NCI-H146 treated with DMSO at 0.1 percent for 48 hours (cell line): ENCODE data around the gene NOS1AP.
A peak's percentile ranks its signal among the peaks of the same experiment; 100 is the strongest.
"Not testable (repeated sequence)": the region's sequence is repeated elsewhere in the genome, so short reads cannot be mapped to it uniquely, and the experiment has no call there.

Experiments used
- DNase-seq: peaks from one replicate; lab custom pipeline; 2025; ENCODE audit not compliant: unreplicated experiment; lab: John Stamatoyannopoulos, UW

Gene NOS1AP

DNA sequence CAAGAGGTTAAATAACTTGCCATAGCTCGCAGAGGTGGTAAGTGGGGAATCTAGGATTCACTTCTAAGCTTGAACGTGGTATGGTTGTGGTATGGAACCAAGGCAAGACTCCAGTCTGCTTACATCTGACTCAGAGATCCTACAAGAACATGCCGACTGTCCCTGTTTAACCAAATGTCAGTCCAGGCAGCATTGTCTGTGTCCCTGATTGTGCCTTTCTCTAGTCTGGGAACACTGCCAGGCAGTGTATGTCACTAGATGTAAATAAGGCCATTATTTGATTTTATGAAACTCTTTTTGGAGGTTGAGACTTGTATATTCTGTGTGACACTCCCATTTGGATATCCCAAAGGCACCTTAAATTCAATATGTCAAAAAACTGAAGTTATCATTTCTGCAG, 96.0 kb downstream of the NOS1AP start:
- no peak for DNase-seq

DNA sequence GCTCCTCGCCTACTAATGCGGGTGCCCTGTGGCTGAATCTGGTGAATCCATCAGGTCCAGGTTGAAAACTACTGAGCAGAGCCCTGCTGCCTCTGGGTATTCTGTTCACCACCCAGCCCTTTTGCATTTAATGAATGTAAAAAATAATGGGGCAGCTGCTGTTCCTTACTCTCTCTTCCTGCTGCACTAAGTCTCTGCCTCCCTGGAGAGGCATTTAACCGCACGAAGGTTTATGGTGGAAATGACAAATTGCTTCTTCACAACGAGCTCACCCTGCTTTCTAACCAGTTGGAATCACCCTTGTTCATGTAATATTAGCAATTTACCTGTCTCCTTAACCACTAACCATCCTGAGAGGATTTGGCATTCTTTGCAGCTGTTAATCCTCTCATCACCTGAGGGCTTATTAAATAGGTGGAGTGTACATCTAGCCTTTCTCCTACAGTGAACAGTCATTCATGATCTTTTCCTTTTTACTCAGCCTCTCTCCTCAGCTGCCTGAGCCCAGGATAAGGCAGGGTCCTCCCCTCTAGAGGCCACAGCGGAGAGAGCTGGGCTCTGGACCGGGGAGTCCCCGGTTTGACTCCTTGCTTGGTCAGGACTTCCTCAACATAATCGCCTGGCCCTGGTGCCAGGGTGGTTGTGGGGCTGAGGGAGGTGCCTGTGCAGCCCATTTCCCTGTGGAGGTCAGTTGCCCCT, 97.6 kb downstream of the NOS1AP start:
- DNase-seq, result peak; percentile 62

DNA sequence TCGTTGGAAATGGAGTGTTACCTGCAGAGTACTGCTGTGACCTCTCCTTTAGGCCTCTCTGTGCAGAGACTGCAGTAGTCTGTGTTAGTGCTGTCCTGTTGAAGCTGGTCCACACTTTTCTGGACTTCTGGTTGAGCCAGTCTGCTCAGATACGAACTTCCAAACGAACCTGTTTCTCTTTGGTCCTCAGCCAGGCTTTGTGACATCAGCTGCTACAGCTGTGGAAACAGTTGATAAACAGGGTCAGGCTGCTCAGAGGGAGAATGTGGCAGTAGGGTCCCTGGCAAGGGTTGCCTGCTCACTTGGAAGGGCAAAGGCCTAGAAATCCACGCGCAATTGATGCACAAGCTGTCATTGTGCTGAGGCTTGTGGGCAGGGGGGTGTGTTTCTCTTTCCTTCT, 98.8 kb downstream of the NOS1AP start:
- DNase-seq, result no peak

DNA sequence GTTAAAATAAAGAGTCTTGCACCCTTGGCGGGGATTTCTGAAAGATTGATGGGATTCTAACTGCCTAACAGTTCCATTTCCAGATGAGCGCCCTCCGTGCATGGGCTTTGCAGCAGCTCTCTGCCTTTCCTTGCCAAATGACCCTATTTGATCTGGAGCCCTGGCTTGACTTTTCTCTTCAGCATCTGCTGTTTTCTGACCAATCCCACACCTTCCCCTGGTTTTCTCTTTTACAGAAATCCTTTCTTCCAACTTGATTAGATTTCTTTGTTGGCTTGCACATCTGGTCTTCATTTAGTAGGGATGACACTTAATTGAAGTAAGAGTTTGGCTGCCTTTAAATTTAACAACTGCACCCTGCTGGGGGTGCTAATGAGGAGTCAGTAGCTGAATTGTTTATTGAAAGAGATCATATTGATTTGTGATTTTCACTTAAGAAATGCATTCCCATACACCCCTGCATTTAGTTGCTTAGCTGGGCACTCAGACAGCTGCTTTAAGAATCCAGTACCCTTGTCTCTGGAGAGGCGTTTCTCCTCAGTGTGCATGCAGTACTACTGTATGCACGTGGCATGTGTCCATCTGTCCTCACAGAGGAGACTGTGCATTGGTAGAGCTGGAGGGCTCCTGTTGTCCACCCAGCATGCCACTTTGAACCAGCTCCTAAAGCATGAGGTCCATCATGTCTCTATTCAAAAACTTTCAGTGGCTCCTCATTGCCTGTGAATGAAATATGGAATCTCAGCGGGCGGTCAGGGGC, 99.7 kb downstream of the NOS1AP start:
- DNase-seq, result no peak

DNA sequence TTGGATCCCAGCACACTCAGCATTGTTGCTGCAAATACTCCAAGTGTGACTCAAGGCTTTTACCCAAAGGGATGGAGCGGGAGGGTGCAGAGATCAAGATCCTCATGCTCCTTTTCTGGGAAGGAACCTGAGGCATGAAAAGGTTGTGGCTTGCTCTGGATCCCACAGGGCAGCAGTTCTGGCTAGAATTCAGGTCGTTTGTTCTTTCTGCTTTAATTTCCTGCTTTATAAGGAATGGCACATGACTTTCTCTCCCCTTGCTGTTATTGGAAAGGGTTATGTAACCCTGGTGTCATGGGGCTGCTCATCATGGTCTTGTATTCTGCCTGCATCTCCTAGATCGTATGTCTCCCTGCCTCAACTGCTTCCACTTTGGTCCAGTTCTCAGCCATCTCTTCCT, 101.6 kb downstream of the NOS1AP start:
- no peak for DNase-seq

DNA sequence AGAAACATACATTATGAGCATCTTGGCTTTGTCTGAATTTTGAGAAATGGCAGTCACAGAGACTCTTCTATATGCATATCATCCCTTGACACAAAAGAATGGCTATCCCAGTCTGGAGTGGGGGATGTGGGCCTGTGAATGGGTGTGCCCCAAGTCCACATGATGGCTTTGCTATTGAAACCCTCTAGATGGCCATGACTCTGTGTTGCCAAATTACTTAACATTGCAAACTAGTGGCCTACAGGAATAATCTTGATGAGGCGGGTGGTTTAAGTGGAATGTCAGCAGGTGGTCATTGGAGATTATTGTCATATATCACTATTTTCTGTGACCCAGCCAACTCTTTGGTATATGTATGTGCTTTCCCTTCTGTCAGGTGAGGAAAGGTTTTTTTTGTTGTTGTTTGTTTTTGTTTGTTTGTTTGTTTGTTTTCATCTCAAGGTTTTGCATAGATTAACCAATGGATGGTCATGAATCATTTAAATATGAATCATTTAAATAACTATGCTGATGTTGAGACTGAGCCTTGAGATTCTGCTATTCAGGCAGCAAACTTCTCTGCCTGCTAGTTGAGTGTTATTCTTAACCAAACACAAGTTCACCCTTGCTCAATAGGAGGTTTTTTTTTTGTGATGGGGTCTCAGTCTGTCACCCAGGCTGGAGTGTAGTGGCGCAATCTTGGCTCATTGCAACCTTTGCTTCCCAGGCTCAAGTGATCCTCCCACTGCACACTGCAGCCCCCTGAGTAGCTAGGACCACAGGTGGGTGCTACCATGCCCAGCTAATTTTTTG, 103.0 kb downstream of the NOS1AP start:
- DNase-seq, result no peak

DNA sequence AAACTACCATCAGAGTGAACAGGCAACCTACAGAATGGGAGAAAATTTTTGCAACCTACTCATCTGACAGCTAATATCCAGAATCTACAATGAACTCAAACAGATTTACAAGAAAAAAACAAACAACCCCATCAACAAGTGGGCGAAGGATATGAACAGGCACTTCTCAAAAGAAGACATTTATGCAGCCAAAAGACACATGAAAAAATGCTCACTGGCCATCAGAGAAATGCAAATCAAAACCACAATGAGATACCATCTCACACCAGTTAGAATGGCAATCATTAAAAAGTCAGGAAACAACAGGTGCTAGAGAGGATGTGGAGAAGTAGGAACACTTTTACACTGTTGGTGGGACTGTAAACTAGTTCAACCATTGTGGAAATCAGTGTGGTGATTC, 104.1 kb downstream of the NOS1AP start:
- not testable (repeated sequence) for DNase-seq

DNA sequence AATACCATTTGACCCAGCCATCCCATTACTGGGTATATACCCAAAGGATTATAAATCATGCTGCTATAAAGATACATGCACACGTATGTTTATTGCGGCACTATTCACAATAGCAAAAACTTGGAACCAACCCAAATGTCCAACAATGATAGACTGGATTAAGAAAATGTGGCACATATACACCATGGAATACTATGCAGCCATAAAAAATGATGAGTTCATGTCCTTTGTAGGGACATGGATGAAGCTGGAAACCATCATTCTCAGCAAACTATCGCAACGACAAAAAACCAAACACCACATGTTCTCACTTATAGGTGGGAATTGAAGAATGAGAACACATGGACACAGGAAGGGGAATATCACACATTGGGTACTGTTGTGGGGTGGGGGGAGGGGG, 104.5 kb downstream of the NOS1AP start:
- not testable (repeated sequence) for DNase-seq

DNA sequence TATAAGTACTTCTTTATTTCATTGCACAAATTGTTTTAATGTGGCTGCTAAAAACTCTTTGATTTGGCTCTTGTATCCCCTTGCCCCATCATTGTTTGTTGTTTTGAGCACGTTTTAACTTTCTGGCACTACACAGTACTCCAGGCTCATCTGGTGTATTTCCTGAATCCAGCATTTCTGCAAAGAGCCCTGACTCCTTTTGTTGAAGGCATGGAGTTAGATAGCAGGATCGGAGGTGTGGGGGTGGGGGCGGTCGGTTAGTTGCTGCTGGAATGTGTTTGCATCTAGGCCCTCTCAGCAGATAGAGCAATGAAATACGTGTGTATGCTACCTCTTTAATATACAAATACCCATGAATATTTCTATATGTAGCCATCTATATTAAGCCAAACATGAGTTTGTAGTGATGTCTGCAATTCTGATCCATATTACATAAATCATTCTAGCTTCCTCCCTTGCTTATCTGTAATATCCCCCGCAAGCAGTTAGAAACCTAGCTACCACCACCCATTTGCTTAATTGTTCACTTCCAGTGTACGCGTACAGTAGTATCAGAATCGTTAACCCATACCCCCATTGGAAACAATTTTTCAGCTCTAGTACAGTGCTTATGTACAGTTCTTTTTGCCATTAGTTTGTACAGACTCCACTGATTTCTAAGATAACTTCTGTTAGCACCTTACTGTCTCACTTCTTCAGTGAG, 106.0 kb downstream of the NOS1AP start:
- no peak for DNase-seq

DNA sequence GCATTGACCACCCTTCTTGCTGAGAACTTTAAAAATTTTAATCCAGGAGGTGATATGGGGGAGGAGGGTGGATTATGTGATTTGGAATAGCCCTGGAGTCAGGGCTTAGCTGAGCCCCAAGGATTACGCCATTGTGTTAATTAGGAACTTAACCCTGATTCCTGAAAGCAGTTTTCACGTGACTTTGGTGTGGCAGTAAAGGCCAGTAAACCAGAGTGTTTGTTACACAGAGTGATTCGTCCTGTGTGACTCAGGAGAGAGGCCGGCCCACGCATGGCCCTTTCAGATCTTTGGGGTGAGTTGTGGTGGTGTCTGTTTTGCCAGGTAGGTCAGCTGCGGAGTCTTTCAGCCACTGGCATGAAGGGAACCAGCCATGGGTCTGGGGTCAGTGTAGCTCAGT, 107.6 kb downstream of the NOS1AP start:
- DNase-seq, result no peak

DNA sequence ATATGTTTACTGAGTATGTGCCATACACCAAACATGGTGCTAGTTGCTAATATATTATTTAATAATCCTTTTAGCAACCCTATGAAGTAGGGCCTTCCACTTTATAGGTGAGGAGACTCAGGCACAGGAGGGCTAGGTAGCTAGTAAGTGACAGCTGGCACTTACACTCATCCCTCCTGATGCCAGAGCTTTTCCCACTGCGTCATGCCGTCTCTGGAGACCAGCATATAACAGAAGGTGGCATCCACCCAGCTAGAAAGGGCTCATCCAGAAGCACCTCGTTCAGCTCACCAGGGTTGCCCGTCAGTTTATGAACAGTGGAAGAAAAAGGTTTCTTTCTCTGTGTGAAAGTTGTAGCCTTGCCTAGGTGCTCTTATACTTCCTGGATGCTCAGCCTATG, 108.9 kb downstream of the NOS1AP start:
- no peak for DNase-seq

DNA sequence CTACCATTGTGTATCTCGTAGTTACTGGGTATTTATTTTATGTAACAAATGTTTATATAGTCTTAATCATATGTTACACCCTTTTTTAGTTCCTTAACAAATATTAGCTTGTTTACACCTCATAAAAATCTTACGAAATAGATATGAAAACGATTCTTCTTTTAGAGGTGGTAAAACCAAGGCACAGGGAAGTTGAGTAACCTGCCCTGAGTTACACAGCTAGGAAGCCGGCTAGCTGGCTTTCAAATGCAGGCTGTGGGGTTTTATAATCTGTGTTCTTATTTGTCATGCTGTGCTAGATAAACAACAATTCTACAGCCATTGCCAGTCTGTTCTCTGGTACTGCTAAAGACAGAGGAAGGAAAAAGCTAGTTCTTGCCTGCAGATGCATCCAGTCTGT, 109.6 kb downstream of the NOS1AP start:
- DNase-seq, result no peak

DNA sequence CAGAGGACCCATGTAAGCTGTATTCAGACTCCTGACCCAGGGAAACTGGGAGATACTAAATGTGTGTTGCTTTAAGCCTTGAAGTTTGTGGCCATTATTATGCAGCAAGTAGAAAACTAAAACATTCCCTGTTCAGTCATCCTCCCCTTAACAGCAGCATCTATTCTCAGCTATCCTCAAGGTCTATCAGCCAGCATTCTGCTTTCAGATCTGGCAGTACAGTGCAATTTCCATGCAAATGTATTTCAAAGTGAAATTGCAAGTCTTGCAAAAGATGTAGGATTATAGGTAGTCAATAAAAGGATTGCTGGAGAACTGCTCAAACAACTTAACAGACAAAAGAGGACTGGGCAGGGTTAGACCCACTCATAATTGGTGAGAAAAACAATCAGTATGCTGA, 111.3 kb downstream of the NOS1AP start:
- DNase-seq, result no peak

DNA sequence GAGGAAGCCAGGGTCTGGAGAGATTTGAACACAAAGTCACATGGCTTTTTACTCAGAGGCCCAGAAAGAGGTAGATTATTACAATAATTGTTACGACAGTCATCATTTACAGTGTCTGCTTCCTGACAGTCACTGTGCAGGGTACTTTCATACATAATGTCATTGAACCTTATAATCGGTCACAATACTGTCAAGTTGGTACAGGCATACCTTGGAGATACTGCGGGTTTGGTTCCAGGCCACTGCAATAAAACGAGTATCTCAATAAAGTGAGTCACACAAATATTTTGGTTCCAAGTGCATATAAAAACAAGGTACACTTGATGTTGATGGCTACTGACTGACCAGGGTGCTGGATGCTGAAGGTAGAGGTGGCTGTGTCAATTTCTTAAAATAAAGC, 112.6 kb downstream of the NOS1AP start:
- DNase-seq, result no peak

DNA sequence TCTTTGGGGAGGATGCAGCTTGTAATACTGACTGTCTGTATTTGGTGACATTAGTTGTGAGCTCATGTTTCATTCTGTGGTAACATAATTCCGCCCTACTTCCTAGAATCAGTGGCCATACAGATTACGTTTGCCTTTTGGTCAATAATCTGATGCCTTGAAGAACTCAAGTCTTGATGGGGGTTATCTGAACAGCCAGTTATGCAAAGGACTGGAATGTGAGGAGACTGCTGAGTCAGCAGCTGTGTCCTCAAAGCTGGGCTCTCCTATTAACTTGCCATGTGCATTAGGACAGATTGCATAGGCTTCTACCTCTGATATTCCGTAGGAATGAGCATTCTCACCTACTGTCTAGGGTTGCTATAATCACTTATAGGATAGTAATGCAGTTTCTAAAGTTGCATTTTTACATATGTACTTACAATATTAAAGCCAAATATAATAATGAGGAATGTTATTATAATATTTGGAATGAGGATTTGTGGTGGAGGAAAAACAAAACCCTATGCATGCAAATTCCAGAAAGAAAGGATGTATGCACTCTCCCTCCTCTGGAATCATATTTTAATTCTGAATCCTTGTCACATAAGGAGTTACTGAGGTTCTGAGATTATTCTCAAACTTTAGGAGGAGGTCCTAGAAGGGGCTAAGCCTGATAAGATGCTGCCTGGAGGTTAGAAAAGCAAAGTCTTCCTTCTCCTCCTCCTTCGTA, 116.0 kb downstream of the NOS1AP start:
- no peak for DNase-seq

DNA sequence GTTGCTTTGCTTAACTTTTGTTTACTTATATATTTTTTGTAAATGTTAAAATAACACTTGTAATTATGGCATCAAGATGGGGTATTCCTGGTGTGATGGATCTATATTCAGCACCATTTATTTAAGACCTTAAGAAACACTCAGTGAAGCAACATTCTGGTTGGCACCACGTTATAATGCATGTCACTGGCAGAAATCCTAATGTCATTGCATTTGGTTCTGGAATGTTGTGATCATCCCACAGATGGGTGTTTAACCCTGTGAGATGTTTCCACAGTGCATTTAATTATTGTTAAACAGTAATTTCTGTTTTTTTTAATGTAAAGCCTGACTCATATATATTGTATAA, 116.5 kb downstream of the NOS1AP start:
- DNase-seq, result no peak

DNA sequence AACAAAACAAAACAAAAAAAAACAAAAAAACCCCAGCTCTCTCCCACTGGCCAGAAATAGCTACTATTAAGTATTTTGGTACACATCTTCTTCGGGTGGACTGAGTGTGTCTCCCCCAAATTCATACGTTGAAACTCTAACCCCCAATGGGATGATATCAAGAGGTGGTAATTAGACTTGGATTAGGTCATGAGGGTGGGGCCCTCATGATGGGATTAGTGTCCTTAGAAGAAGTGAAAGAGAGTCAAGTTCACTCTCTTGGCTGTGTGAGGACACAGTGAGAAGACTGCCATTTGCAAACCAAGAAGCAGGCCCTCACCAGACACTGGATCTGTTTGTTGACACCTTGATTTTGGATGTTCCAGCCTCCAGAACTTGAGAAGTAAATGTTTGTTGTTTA, 116.9 kb downstream of the NOS1AP start:
- no peak for DNase-seq

DNA sequence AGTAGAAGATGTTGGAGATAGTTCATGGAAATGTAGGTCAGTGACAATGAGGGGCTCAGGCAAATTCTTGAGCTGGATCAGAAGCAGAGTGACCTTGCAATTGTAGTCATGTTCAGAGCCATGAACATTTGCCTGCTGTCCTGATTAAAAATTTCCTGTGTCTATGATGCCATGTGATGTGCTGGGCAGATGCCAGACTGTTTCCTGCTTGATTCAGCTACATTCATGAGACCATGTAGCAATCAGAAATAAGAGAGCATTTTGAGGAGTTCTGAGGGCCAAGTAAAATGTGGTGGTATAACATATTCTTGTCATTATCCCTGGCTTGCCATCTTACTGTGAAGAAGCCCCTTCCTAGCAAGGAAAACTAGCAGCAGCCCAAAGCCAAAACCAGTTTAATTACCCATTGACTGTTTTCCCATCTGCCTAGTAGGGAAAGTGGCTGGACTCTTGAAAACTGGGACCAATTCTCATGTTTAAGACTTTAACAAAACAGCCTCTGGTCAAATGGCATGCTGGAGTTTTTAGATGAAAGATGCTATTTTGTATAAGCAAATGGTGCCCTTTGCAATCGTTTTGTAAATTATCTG, 118.3 kb downstream of the NOS1AP start:
- DNase-seq, result no peak

DNA sequence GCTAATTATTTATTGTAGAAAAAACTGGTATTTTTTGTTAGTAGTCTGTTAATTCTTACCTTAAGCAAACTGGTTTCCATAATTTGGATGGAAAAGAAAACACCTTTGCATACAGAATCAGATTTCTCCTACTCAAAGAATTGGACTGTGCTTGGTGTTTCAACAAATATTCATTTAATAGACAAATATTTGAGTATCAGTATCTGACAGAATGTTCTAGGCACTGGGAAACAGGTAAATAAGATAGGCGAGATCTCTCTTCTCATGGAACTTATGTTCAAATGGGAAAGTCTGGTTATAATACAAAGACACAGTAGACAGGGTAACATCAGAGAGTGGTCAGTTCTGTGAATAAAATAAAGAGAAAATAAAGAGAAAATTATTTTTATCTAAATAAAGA, 119.9 kb downstream of the NOS1AP start:
- no peak for DNase-seq
